ENCODE measurements around the gene PNPLA3. TPM values are rescaled to one million over a fixed set of nuclear protein-coding genes. Genes with fewer than 3 reads are reported as not detected.

The PNPLA3 gene
- total RNA-seq, 2 donors from 2014 or later = 48.1 to 52.6 TPM

DNA sequence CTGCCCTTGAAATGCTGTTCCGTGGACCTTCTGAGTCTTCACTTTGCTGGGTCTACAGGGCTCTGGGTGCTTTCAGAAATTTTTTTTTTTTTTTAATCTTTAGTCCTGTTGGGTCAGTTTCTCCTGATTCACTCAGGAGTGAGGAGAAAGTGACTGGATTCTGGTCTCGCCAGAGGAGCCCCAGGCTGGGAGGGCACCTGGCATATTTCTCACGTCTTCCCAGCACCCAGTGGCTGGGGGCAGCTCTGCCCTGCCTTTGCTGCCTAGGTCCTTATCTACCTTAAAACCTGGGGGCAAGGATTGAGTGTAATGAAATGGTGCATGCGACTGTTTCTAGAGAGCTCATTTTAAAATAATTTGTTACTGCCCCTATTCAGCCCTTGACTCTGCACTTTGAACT, 55.0 kb downstream of the PNPLA3 start:
- Mint-ChIP-seq H3K9me3 (no peaks in the 10 kb centered on the region), H3K27ac (no peak overlapping the region), H3K36me3 (ENCODE audit: low read depth) (peaks cover 69% of the 10 kb centered on the region), H3K4me1 (no peaks in the 10 kb centered on the region), H3K27me3 (ENCODE audit: insufficient read depth) (no peaks in the 10 kb centered on the region), H3K4me3 (no peak overlapping the region)
- H3K27me3 ChIP-seq (ENCODE audit: control insufficient read depth, insufficient read depth, low read length, poor library complexity, severe bottlenecking) = no peaks in the 10 kb centered on the region
- no peak overlapping the region for H3K4me3 ChIP-seq (ENCODE audit: low read length)
- no peak for DNase-seq
- whole genome bisulfite sequencing, 2 experiments (ENCODE audit: insufficient coverage in 1 of 2, insufficient read length in 1 of 2) = 88 to 90% methylated on average over 3 to 4 of the region's 4 CpGs
- no peak for TF ChIP-seq CTCF (conservative IDR thresholded peaks at IDR 0.05)
- H3K9ac ChIP-seq (ENCODE audit: extremely low read depth, low read length, poor library complexity, severe bottlenecking) = no peak overlapping the region
- peaks cover 85% of the 10 kb centered on the region for H3K36me3 ChIP-seq (ENCODE audit: control insufficient read depth, insufficient read depth, low read length)
- H3K9me3 ChIP-seq (ENCODE audit: control insufficient read depth, low read length) = no peaks in the 10 kb centered on the region
- no peak overlapping the region for H3K27ac ChIP-seq (ENCODE audit: low read depth, low read length)
- no peaks in the 10 kb centered on the region for H3K4me1 ChIP-seq (ENCODE audit: control insufficient read depth, insufficient read depth, low read length)

DNA sequence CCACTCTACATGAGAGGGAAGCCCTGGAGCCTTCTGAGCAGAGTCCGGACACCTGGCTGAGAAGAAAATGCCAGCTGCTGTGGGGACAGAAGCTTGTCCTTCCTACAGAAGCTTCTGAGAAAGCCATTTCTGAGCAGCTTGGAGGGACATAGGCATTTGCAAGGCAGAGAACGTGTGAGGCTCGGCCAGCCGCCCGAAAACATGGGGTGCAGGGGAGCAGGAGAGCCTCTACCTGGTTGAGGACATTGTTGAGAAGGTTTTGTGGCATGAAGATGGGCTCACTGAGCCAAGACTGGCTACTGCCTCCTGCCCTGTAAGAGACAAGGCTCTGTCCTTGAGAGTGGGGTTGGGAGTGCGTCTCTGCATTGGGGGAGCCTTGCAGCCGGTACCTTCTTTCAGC, 57.0 kb downstream of the PNPLA3 start:
- Histone ChIP-seq H3K9me3 (ENCODE audit: control insufficient read depth, low read length) (no peaks in the 10 kb centered on the region), H3K36me3 (ENCODE audit: control insufficient read depth, insufficient read depth, low read length) (peaks cover 85% of the 10 kb centered on the region), H3K27me3 (ENCODE audit: control insufficient read depth, insufficient read depth, low read length, poor library complexity, severe bottlenecking) (no peaks in the 10 kb centered on the region), H3K9ac (ENCODE audit: extremely low read depth, low read length, poor library complexity, severe bottlenecking) (no peak overlapping the region), H3K4me1 (ENCODE audit: control insufficient read depth, insufficient read depth, low read length) (no peaks in the 10 kb centered on the region), H3K27ac (ENCODE audit: low read depth, low read length) (no peak overlapping the region), H3K4me3 (ENCODE audit: low read length) (no peak overlapping the region)
- Mint-ChIP-seq H3K27ac (no peak overlapping the region), H3K9me3 (no peaks in the 10 kb centered on the region), H3K27me3 (ENCODE audit: insufficient read depth) (no peaks in the 10 kb centered on the region), H3K4me3 (no peak overlapping the region), H3K4me1 (no peaks in the 10 kb centered on the region), H3K36me3 (ENCODE audit: low read depth) (peaks cover 64% of the 10 kb centered on the region)
- no peak for DNase-seq
- 99 to 100% methylated on average over 7 of the region's 7 CpGs for WGBS, 2 experiments (ENCODE audit: insufficient coverage in 1 of 2, insufficient read length in 1 of 2)
- TF ChIP-seq CTCF (conservative IDR thresholded peaks at IDR 0.05) = no peak

DNA sequence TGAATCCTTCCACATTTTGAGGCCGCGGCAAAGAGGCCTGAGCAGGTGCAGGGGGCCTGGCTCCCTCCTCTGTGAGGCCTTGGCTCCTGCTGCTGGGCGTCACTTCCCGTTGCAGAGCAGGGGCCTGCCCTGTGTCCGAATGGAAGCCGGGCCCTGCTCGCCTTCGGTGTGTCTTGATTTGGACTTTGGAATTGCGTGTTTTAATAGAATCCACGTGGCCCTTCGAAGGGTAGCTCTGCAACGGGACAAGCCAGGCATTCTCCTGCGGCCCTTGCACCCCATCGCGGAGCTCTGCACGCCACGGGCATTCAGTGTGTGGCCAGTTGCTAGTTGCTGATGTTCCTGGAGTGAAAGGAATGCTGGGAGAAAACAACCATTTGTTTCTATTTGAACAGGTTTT, 57.4 kb downstream of the PNPLA3 start:
- DNase-seq = no peak
- TF ChIP-seq CTCF (conservative IDR thresholded peaks at IDR 0.05) = no peak
- Mint-ChIP-seq H3K9me3 (no peaks in the 10 kb centered on the region), H3K4me3 (no peak overlapping the region), H3K27ac (no peak overlapping the region), H3K4me1 (no peaks in the 10 kb centered on the region), H3K27me3 (ENCODE audit: insufficient read depth) (no peaks in the 10 kb centered on the region), H3K36me3 (ENCODE audit: low read depth) (peaks cover 61% of the 10 kb centered on the region)
- H3K4me3 ChIP-seq (ENCODE audit: low read length) = no peak overlapping the region
- no peak overlapping the region for H3K27ac ChIP-seq (ENCODE audit: low read depth, low read length)
- no peaks in the 10 kb centered on the region for H3K9me3 ChIP-seq (ENCODE audit: control insufficient read depth, low read length)
- no peaks in the 10 kb centered on the region for H3K27me3 ChIP-seq (ENCODE audit: control insufficient read depth, insufficient read depth, low read length, poor library complexity, severe bottlenecking)
- H3K9ac ChIP-seq (ENCODE audit: extremely low read depth, low read length, poor library complexity, severe bottlenecking) = no peak overlapping the region
- no peaks in the 10 kb centered on the region for H3K4me1 ChIP-seq (ENCODE audit: control insufficient read depth, insufficient read depth, low read length)
- 96 to 97% methylated on average over 14 to 17 of the region's 17 CpGs for WGBS, 2 experiments (ENCODE audit: insufficient coverage in 1 of 2, insufficient read length in 1 of 2)
- peaks cover 83% of the 10 kb centered on the region for H3K36me3 ChIP-seq (ENCODE audit: control insufficient read depth, insufficient read depth, low read length)
